CD4-positive, alpha-beta memory T cell (primary cell): ENCODE measurements around the gene ABI3BP. TPM values are rescaled to one million over a fixed set of nuclear protein-coding genes. Genes with fewer than 3 reads are reported as not detected.
"Not testable (repeated sequence)": the region's sequence is repeated elsewhere in the genome, so short reads cannot be mapped to it uniquely, and the experiment has no call there.

Experiments
- CTCF ChIA-PET: fragments of 350-600 bp; sonication (Branson Sonifier 250); formaldehyde crosslinking; loops from one replicate; lab custom pipeline; 2021; ENCODE audit warnings: inconsistent platforms; ENCODE audit not compliant: partially characterized antibody; lab: Charles Lee
- POLR2A ChIA-PET: fragments of 350-600 bp; sonication (Branson Sonifier 250); formaldehyde crosslinking; loops from one replicate; lab custom pipeline; 2021; ENCODE audit not compliant: partially characterized antibody; lab: Charles Lee
- DNase-seq, 5 donors: peaks; one replicate each; pipeline versions ENCODE4 v3.0.0 to v3.0.0-alpha.2; 2020 to 2022; ENCODE audit warnings: mixed read lengths in 1 of 5
- H3K27ac ChIP-seq: one replicate; pipeline ENCODE4 v1.7.0; 2013; ENCODE audit warnings: low read depth, low read length
- H3K27me3 ChIP-seq: 2 replicates; pipeline ENCODE4 v1.7.0; 2013; ENCODE audit warnings: mild to moderate bottlenecking, low read length, moderate library complexity; ENCODE audit not compliant: insufficient read depth
- H3K36me3 ChIP-seq: 2 replicates; pipeline ENCODE4 v1.7.0; 2013; ENCODE audit warnings: mild to moderate bottlenecking, low read length, moderate library complexity; ENCODE audit not compliant: insufficient read depth
- H3K4me1 ChIP-seq: 2 replicates; pipeline ENCODE4 v1.7.0; 2013; ENCODE audit warnings: mild to moderate bottlenecking, low read length, moderate library complexity; ENCODE audit not compliant: insufficient read depth
- H3K4me3 ChIP-seq, 2 donors: one replicate each; pipeline ENCODE4 v1.7.0; 2013; ENCODE audit warnings: low read length in 2 of 2, mild to moderate bottlenecking in 1 of 2
- H3K9me3 ChIP-seq, 2 donors: one replicate each; pipeline ENCODE4 v1.7.0; 2013; ENCODE audit warnings: low read length in 2 of 2, control low read depth in 1 of 2; ENCODE audit not compliant: control insufficient read depth in 1 of 2
- H3K27ac Mint-ChIP-seq, 7 donors: one replicate each; pipeline ENCODE4 v1.8.0; 2020 to 2021; ENCODE audit warnings: mixed read lengths in 7 of 7, mild to moderate bottlenecking in 6 of 7, inconsistent platforms in 3 of 7, moderate library complexity in 3 of 7
- H3K27me3 Mint-ChIP-seq, 2 donors: one replicate each; pipeline ENCODE4 v1.8.0; 2020 to 2021; ENCODE audit warnings: mixed read lengths in 2 of 2
- H3K36me3 Mint-ChIP-seq, 2 donors: one replicate each; pipeline ENCODE4 v1.8.0; 2020 to 2021; ENCODE audit warnings: mixed read lengths in 2 of 2, inconsistent platforms in 1 of 2, mild to moderate bottlenecking in 1 of 2
- H3K4me1 Mint-ChIP-seq, 4 donors: one replicate each; pipeline ENCODE4 v1.8.0; 2020 to 2021; ENCODE audit warnings: mixed read lengths in 4 of 4, mild to moderate bottlenecking in 1 of 4
- H3K4me3 Mint-ChIP-seq, 8 donors: one replicate each; pipeline ENCODE4 v1.8.0; 2020 to 2021; ENCODE audit warnings: mixed read lengths in 8 of 8, mild to moderate bottlenecking in 7 of 8, moderate library complexity in 6 of 8, inconsistent platforms in 3 of 8
- H3K9me3 Mint-ChIP-seq, 8 donors: one replicate each; pipeline ENCODE4 v1.8.0; 2020 to 2021; ENCODE audit warnings: mixed read lengths in 8 of 8, mild to moderate bottlenecking in 5 of 8, inconsistent platforms in 3 of 8, moderate library complexity in 1 of 8
- intact Hi-C: fragments of 100-400 bp; cut with micrococcal nuclease; formaldehyde crosslinking; loops from one replicate; pipeline ENCODE4 v1.15.1; 2023
- polyA plus RNA-seq, 2 donors: library from polyadenylated mRNA; unstranded; fragments of 300-500 nt; fragmentation: Illumina TruSeq; gene quantifications; one replicate each; pipeline ENCODE4 v1.2.3, GENCODE V29; 2021
- total RNA-seq, 2 experiments: library from RNA; stranded (reverse); gene quantifications; one replicate each; pipeline ENCODE4 v1.2.3, GENCODE V29; 2021

ABI3BP gene
- total and polyA plus RNA-seq, 4 experiments from 2014 or later: not detected

GRCh38 chr3:100957261-100957986 lies 35.8 kb downstream of the ABI3BP start:
- H3K27me3 Mint-ChIP-seq: peaks cover 0 to 2% of the 10 kb centered on the region in 2 donors
- peaks cover 0 to 21% (median 12%) of the 10 kb centered on the region in 8 donors for H3K9me3 Mint-ChIP-seq
- intact Hi-C loops: no loop called here
- Histone ChIP-seq H3K4me3 (no peak overlapping the region), H3K4me1 (no peaks in the 10 kb centered on the region), H3K9me3 (no peaks in the 10 kb centered on the region), H3K27ac (no peak overlapping the region), H3K27me3 (no peaks in the 10 kb centered on the region), H3K36me3 (no peaks in the 10 kb centered on the region)
- POLR2A ChIA-PET: no interaction called here
- no peaks in the 10 kb centered on the region for H3K36me3 Mint-ChIP-seq
- no peak for DNase-seq
- CTCF ChIA-PET: interaction anchor here (1.1 kb wide), 1 partner anchor 31 kb away, joined by 3 read pairs; no protein-coding TSS in a partner anchor
- H3K4me3 Mint-ChIP-seq: no peak overlapping the region
- H3K4me1 Mint-ChIP-seq: no peaks in the 10 kb centered on the region
- H3K27ac Mint-ChIP-seq: no peak overlapping the region

DNA sequence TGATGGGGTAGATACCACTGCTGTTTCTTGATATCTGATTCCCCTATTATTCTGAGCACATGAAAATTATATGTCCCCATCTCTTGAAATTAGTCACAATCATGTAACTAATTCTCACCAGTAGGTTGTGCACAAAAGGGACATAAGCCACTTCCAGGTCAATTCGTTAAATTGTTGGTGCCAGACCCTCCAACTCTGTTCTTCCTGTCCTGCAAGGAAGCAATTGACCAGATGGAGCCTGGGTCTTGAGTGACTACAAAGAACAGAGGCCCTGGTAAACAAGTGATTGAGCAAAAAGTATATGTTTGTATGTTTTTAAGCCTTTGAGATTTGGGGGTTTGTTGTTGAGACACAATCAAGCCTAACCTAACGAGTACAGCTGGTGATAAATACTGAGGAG lies 36.9 kb downstream of the ABI3BP start:
- ChIA-PET POLR2A (no interaction called here), CTCF (interaction anchor here (1.1 kb wide), 1 partner anchor 33 kb away, joined by 3 read pairs; no protein-coding TSS in a partner anchor)
- Histone ChIP-seq H3K4me1 (no peaks in the 10 kb centered on the region), H3K36me3 (no peaks in the 10 kb centered on the region), H3K4me3 (no peak overlapping the region), H3K27me3 (no peaks in the 10 kb centered on the region), H3K9me3 (no peaks in the 10 kb centered on the region), H3K27ac (no peak overlapping the region)
- H3K4me3 Mint-ChIP-seq: no peak overlapping the region
- no peak for DNase-seq
- H3K27me3 Mint-ChIP-seq: peaks cover 2 to 3% of the 10 kb centered on the region in 2 donors
- H3K4me1 Mint-ChIP-seq: no peaks in the 10 kb centered on the region
- peaks cover 0 to 21% (median 12%) of the 10 kb centered on the region in 8 donors for H3K9me3 Mint-ChIP-seq
- intact Hi-C loops: no loop called here
- no peaks in the 10 kb centered on the region for H3K36me3 Mint-ChIP-seq
- no peak overlapping the region for H3K27ac Mint-ChIP-seq

DNA sequence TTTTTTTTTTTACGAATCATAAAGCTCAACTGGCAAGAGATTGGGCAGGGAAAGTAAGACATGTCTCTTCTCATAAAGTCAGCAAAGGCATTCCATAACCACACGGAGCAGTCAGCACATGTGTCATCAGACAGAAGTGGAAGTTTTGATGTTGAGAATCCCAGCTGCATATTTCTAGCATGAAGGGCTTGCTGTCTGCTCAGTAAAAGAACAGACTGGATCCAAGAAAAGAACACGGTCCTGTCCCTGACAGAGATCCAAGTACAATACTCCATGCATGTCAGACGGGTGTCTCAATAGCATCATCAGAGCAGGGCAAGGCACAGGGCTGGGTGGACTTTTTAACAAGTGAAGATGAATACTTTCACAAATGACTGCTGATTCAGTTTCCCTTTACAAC lies 38.2 kb downstream of the ABI3BP start:
- Mint-ChIP-seq H3K9me3 (peaks cover 0 to 13% (median 9%) of the 10 kb centered on the region in 8 donors), H3K36me3 (no peaks in the 10 kb centered on the region), H3K4me1 (no peaks in the 10 kb centered on the region), H3K4me3 (no peak overlapping the region), H3K27ac (no peak overlapping the region), H3K27me3 (peaks cover 4 to 6% of the 10 kb centered on the region in 2 donors)
- Histone ChIP-seq H3K27ac (no peak overlapping the region), H3K4me1 (no peaks in the 10 kb centered on the region), H3K27me3 (no peaks in the 10 kb centered on the region), H3K4me3 (no peak overlapping the region), H3K9me3 (no peaks in the 10 kb centered on the region), H3K36me3 (no peaks in the 10 kb centered on the region)
- CTCF ChIA-PET: no interaction called here
- intact Hi-C loops: no loop called here
- POLR2A ChIA-PET: no interaction called here
- DNase-seq: no peak

GRCh38 chr3:100954199-100954935 lies 38.9 kb downstream of the ABI3BP start:
- Histone ChIP-seq H3K36me3 (no peaks in the 10 kb centered on the region), H3K9me3 (no peaks in the 10 kb centered on the region), H3K27me3 (no peaks in the 10 kb centered on the region), H3K4me1 (no peaks in the 10 kb centered on the region), H3K27ac (no peak overlapping the region), H3K4me3 (no peak overlapping the region)
- H3K36me3 Mint-ChIP-seq: no peaks in the 10 kb centered on the region
- H3K27ac Mint-ChIP-seq: no peak overlapping the region
- no peaks in the 10 kb centered on the region for H3K4me1 Mint-ChIP-seq
- peaks cover 4 to 6% of the 10 kb centered on the region in 2 donors for H3K27me3 Mint-ChIP-seq
- intact Hi-C loops: no loop called here
- H3K4me3 Mint-ChIP-seq: no peak overlapping the region
- peaks cover 0 to 7% (median 4%) of the 10 kb centered on the region in 8 donors for H3K9me3 Mint-ChIP-seq
- ChIA-PET CTCF (no interaction called here), POLR2A (no interaction called here)
- DNase-seq: no peak

DNA sequence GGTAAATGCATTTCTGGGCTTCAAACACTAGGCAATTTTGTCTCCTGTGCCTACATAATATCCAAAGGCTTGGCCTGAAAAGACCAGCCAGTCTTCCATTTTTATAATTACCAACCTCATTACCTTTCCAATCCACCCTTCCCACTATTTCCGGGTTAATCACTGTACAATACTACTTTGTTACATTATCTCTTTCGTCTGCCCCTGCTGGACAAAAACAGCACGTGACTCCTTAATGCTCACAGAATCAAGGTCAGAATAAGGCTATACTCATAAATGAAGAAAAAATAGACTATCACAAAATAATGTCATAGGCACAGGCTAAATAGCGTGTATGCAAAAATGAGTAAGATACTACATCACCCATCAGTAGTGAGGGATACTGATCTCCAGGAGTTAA lies 40.1 kb downstream of the ABI3BP start:
- Mint-ChIP-seq H3K9me3 (peaks cover 0 to 2% (median 0%) of the 10 kb centered on the region in 8 donors), H3K27me3 (peaks cover 4 to 6% of the 10 kb centered on the region in 2 donors), H3K36me3 (no peaks in the 10 kb centered on the region), H3K4me3 (no peak overlapping the region), H3K4me1 (no peaks in the 10 kb centered on the region), H3K27ac (no peak overlapping the region)
- intact Hi-C loops: no loop called here
- Histone ChIP-seq H3K9me3 (no peaks in the 10 kb centered on the region), H3K27ac (no peak overlapping the region), H3K27me3 (no peaks in the 10 kb centered on the region), H3K4me1 (no peaks in the 10 kb centered on the region), H3K4me3 (no peak overlapping the region), H3K36me3 (no peaks in the 10 kb centered on the region)
- no peak for DNase-seq
- ChIA-PET POLR2A (no interaction called here), CTCF (no interaction called here)

DNA sequence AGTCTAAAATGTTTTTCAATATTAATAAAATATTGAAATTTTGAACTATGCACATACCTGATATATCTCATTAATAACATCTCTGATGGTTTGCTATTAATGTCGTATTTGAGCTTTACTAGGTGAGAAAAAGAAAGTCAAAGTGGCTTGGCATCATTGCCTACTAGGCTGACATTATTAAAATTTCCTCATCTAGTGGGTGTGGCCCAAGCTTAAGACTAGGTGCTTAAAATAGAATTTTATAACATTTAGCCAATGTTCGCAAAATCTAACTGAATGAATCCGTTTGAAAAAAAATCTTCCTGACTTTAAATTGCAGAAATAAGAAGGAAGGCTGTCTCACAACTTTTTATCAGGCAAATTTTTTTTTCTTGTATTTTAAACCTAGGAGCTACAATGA lies 46.1 kb downstream of the ABI3BP start:
- H3K27me3 ChIP-seq: no peaks in the 10 kb centered on the region
- H3K4me1 ChIP-seq: no peaks in the 10 kb centered on the region
- H3K4me3 ChIP-seq: no peak overlapping the region
- no peak overlapping the region for H3K27ac ChIP-seq
- DNase-seq: no peak
- intact Hi-C loops: no loop called here
- H3K9me3 Mint-ChIP-seq: peaks cover 0 to 2% (median 0%) of the 10 kb centered on the region in 8 donors
- H3K4me1 Mint-ChIP-seq: no peaks in the 10 kb centered on the region
- no peak overlapping the region for H3K4me3 Mint-ChIP-seq
- POLR2A ChIA-PET: no interaction called here
- peaks cover 3 to 9% of the 10 kb centered on the region in 2 donors for H3K27me3 Mint-ChIP-seq
- CTCF ChIA-PET: no interaction called here
- H3K36me3 Mint-ChIP-seq: no peaks in the 10 kb centered on the region
- H3K36me3 ChIP-seq: no peaks in the 10 kb centered on the region
- no peaks in the 10 kb centered on the region for H3K9me3 ChIP-seq
- H3K27ac Mint-ChIP-seq: no peak overlapping the region

DNA sequence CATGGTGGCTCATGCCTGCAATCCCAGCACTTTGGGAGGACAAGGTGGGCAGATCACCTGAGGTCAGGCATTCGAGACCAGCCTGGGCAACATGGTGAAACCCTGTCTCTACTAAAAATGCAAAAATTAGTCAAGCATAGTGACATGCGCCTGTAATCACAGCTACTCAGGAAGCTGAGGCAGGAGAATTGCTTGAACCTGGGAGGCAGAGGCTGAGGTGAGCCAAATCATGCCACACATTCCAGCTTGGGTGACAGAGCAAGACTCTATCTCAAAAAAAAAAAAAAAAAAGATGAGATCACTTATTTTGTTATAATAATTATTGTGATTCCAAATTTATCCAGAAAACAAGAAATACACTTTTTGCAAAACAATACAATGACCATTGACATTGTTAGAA lies 47.1 kb downstream of the ABI3BP start:
- POLR2A ChIA-PET, H3K27ac Mint-ChIP-seq, CTCF ChIA-PET, H3K4me3 Mint-ChIP-seq, H3K27me3 ChIP-seq, H3K36me3 Mint-ChIP-seq, H3K27ac ChIP-seq, H3K4me1 Mint-ChIP-seq, H3K4me1 ChIP-seq, H3K36me3 ChIP-seq, H3K9me3 Mint-ChIP-seq, H3K9me3 ChIP-seq, intact Hi-C loops, H3K27me3 Mint-ChIP-seq, DNase-seq, H3K4me3 ChIP-seq: not testable (repeated sequence)
